Erythroblast (primary cell): Measurements from ENCODE around the gene ACCS.

Experiments used
- GATA1 ChIP-seq: IDR thresholded peaks from 2 replicates; pipeline ENCODE4 v1.6.1; 2011; ENCODE audit warnings: low read depth, mild to moderate bottlenecking, control low read depth, low read length, moderate library complexity
- POLR2A ChIP-seq: IDR thresholded peaks from 2 replicates; pipeline ENCODE4 v1.6.1; 2011; ENCODE audit warnings: mild to moderate bottlenecking, low read length

GRCh38 chr11:44037658-44037998 is 28.4 kb upstream of the ACCS start:
- no peak for TF ChIP-seq POLR2A
- no peak for TF ChIP-seq GATA1
